Prostate gland (tissue), 2 donors: ENCODE data around the gene PAPOLG. TPM values are rescaled to one million over a fixed set of nuclear protein-coding genes. Genes with fewer than 3 reads are reported as not detected.
"Not testable (repeated sequence)": the region's sequence is repeated elsewhere in the genome, so short reads cannot be mapped to it uniquely, and the experiment has no call there.

Experiments
- DNase-seq: peaks from one replicate; pipeline ENCODE4 v3.0.0-alpha.2; 2019; ENCODE audit warnings: low spot score
- H3K27ac ChIP-seq, 2 donors: fragments of 200-600 bp; sonication (generic); 2 replicates each; pipeline ENCODE4 v1.5.1; 2017 to 2019
- H3K27me3 ChIP-seq: fragments of 200-600 bp; sonication (generic); replicated peaks from 2 replicates; pipeline ENCODE4 v1.5.1; 2019; ENCODE audit not compliant: insufficient read depth
- H3K36me3 ChIP-seq, 2 donors: fragments of 200-600 bp; sonication (generic); 1 replicate in 1 of 2; 2 replicates in 1 of 2; pipeline versions ENCODE4 v1.5.1 to v1.8.1; 2017 to 2019
- H3K4me1 ChIP-seq: fragments of 200-600 bp; sonication (generic); replicated peaks from 2 replicates; pipeline ENCODE4 v1.5.1; 2019
- H3K4me3 ChIP-seq, 2 donors: fragments of 200-600 bp; sonication (generic); 2 replicates each; pipeline ENCODE4 v1.5.1; 2017 to 2019
- H3K9me3 ChIP-seq: fragments of 200-600 bp; sonication (generic); 2 replicates; pipeline ENCODE4 v1.5.1; 2017
- POLR2A ChIP-seq: fragments of 450-650 bp; IDR thresholded peaks from one replicate; pipeline ENCODE4 v1.6.1; 2016; ENCODE audit warnings: antibody characterized with exemption, mild to moderate bottlenecking
- POLR2AphosphoS5 ChIP-seq: sonication (generic); formaldehyde crosslinking; IDR thresholded peaks from one replicate; pipeline ENCODE4 v1.6.1; 2017; ENCODE audit warnings: antibody characterized with exemption
- WGBS: methylation state at CpG from one replicate; pipeline ENCODE4 v1.1.5; 2018; 5-methylcytosine and 5-hydroxymethylcytosine counted together
- intact Hi-C: fragments of 100-400 bp; cut with DNase I; formaldehyde crosslinking; loops from one replicate; pipeline ENCODE4 v1.14.2; 2022
- total RNA-seq, 2 donors: library from RNA; depleted of rRNA; stranded (reverse); fragments of >200 nt; gene quantifications; one replicate each; pipeline ENCODE4 v1.1.0, GENCODE V29; 2016
- TF ChIP-seq, protein P1 (sequence below), 4 experiments: fragments of 200-600 bp in 2 of 4; fragments of 450-650 bp in 2 of 4; sonication (generic) in 2 of 4; IDR thresholded peaks; 1 replicate in 3 of 4; 2 replicates in 1 of 4; pipeline ENCODE4 v1.5.1; 2016 to 2019; ENCODE audit warnings: antibody characterized with exemption in 4 of 4, mild to moderate bottlenecking in 2 of 4, moderate library complexity in 2 of 4

Gene PAPOLG
- total RNA-seq, 2 donors from 2014 or later: 12.7 to 18.9 TPM

DNA sequence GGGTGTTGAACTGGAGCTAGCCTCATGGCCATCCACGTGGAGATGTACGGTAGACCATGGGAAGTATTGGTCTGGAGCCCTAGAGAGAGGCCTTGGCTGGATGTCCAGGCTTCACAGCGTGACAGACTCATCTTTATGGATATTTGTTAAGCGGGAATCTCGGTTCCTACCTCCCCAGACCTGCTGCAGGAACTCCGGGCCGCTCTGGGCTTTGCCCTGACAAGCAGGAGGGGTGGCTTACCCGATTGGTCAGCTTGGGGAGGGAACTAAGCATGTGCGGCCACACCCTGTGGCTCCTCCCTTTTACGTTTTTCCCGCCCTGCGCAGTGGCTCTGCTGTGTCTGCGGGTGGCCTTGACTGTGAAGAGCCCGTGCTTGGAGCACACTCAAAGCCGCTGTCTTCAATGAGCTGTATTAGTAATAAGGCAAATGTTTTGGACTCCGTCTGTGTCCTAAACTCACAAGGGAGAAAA, 52.3 kb downstream of the PAPOLG start:
- Histone ChIP-seq H3K4me3 (no peak overlapping the region), H3K36me3 (no peaks in the 10 kb centered on the region), H3K27ac (no peak overlapping the region), H3K4me1 (no peaks in the 10 kb centered on the region), H3K27me3 (no peaks in the 10 kb centered on the region), H3K9me3 (no peaks in the 10 kb centered on the region)
- intact Hi-C loops: no loop called here
- TF ChIP-seq POLR2AphosphoS5: no peak
- TF ChIP-seq, protein P1, sequence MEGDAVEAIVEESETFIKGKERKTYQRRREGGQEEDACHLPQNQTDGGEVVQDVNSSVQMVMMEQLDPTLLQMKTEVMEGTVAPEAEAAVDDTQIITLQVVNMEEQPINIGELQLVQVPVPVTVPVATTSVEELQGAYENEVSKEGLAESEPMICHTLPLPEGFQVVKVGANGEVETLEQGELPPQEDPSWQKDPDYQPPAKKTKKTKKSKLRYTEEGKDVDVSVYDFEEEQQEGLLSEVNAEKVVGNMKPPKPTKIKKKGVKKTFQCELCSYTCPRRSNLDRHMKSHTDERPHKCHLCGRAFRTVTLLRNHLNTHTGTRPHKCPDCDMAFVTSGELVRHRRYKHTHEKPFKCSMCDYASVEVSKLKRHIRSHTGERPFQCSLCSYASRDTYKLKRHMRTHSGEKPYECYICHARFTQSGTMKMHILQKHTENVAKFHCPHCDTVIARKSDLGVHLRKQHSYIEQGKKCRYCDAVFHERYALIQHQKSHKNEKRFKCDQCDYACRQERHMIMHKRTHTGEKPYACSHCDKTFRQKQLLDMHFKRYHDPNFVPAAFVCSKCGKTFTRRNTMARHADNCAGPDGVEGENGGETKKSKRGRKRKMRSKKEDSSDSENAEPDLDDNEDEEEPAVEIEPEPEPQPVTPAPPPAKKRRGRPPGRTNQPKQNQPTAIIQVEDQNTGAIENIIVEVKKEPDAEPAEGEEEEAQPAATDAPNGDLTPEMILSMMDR (IDR thresholded peaks at IDR 0.05): no peak
- no peak for TF ChIP-seq POLR2A
- DNase-seq: no peak
- WGBS: 93% methylated on average over 16 of the region's 16 CpGs

DNA sequence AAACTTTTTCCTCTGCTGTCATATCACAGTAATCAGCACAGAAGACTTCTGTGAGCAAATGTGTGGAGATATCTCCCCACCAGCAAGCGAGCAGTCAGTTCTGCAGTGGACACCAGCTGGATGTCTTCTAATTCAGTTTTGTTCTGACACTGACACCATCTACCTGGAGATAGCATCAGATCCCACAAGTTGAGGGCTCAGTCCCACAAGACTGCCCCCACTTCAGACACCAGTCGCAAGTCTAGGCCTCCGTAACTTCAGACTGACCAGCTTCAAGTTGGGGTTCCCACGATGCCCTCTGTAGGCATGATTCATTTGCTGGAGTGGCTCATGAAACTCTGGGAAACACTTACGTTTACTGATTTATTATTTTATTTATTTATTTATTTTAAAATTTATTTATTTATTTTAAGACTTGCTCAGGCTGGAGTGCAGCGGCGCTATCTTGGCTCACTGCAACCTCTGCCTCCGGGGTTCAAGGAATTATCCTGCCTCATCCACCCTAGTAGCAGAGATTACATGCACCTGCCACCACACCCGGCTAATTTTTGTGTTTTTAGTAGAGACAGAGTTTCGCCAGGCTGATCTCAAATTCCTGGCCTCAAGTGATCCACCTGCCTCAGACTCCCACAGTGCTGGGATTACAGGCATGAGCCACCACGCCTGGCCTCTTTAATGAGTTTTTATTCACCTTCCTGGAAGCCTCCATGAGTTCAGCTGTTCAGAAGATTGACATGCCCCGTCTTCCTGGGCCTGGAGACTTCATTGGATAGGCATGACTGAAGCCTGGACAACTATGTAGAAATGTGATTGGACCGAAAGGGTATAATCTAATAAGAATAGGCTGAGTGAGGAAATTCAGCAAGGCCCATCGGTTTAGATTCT, 55.7 kb downstream of the PAPOLG start:
- intact Hi-C loops: no loop called here
- Histone ChIP-seq H3K9me3 (no peaks in the 10 kb centered on the region), H3K4me1 (no peaks in the 10 kb centered on the region), H3K27me3 (no peaks in the 10 kb centered on the region), H3K27ac (no peak overlapping the region), H3K4me3 (no peak overlapping the region), H3K36me3 (no peaks in the 10 kb centered on the region)
- TF ChIP-seq POLR2A (no peak), POLR2AphosphoS5 (no peak)
- TF ChIP-seq, protein P1 (IDR thresholded peaks at IDR 0.05): no peak
- DNase-seq: no peak
- 85% methylated on average over 14 of the region's 14 CpGs for WGBS

GRCh38 chr2:60817191-60817590, 61.1 kb downstream of the PAPOLG start:
- H3K4me1 ChIP-seq, DNase-seq, H3K27ac ChIP-seq, H3K36me3 ChIP-seq, intact Hi-C loops, H3K27me3 ChIP-seq, H3K9me3 ChIP-seq, H3K4me3 ChIP-seq: not testable (repeated sequence)
- 88% methylated on average over 9 of the region's 9 CpGs for whole genome bisulfite sequencing

DNA sequence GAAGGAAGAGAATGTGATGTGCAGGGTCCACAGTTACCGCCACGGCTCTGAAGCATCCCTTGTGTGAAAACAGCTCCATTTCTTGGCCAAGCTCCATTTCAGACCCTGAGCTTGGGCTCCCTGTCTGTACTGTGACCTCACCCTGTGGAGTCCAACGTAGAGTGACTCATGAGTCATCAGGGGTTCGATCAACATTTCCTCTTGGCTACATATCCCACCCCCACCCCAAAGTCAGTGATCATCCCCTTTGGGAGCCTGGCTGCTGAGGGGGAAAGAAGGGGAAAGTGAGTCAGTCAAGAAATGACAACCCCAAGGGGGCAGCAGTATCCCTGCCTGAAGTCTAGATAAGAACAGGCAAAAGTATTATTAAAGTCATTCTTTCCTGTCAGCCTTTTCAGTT, 62.2 kb downstream of the PAPOLG start:
- Histone ChIP-seq H3K27ac (no peak overlapping the region), H3K9me3 (no peaks in the 10 kb centered on the region), H3K4me3 (no peak overlapping the region), H3K36me3 (no peaks in the 10 kb centered on the region), H3K4me1 (no peaks in the 10 kb centered on the region), H3K27me3 (no peaks in the 10 kb centered on the region)
- no peak for DNase-seq
- 74% methylated on average over 4 of the region's 4 CpGs for WGBS
- intact Hi-C loops: no loop called here
- TF ChIP-seq, protein P1 (IDR thresholded peaks at IDR 0.05): peak in 1 of 4 experiments; percentile 17
- no peak for TF ChIP-seq POLR2A

DNA sequence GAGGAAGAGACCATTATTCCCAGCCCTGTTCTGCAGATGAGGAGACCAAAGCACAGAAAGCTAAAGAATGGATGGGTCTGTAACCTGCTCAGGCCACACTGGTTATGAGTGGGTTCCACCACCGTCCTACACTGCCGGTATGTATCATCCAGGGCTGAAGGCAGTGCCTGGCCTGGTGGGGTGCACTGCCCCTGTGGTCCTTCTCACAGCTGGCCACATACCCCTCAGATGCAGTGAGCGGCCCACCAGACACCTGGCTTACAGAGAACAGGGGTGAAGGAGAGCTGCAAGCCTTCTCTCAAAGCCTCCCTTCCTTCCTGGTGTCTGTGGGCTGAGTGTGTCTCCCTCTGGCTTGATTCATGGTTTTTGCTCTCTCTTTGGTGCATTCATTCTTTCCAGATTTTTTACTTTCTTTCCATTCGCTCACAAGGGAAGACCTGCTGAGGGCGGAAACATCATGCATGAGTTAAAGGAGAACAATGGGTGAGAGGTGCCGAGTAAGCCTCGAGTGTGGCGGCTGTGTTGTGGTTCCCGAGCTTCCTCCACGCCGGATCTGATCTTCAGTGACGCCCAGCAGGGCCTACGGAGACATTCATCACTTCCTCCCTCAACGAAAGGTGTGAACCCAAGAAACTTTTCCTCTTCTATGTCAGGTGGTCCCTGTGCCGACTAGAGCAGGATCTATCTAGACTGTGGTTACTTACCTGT, 63.2 kb downstream of the PAPOLG start:
- no peaks in the 10 kb centered on the region for H3K36me3 ChIP-seq
- H3K9me3 ChIP-seq: no peaks in the 10 kb centered on the region
- no peaks in the 10 kb centered on the region for H3K27me3 ChIP-seq
- H3K4me1 ChIP-seq: no peaks in the 10 kb centered on the region
- TF ChIP-seq, protein P1 (IDR thresholded peaks at IDR 0.05): no peak
- no peak for TF ChIP-seq POLR2AphosphoS5
- no peak for TF ChIP-seq POLR2A
- intact Hi-C loops: no loop called here
- 87% methylated on average over 15 of the region's 15 CpGs for WGBS
- H3K27ac ChIP-seq: no peak overlapping the region
- H3K4me3 ChIP-seq: no peak overlapping the region
- no peak for DNase-seq
